SK-N-SH treated with all-trans-retinoic acid at 6 μM for 48 hours (cell line): ENCODE data around the gene KLHL29.

Experiments used
- ISL1 ChIP-seq: fragments of 250-450 bp; sonication (Bioruptor Pico); IDR thresholded peaks from 2 replicates; pipeline ENCODE4 v2.1.2; 2022; ENCODE audit warnings: mild to moderate bottlenecking, moderate library complexity
- PATZ1 ChIP-seq: fragments of 250-450 bp; sonication (Bioruptor Pico); IDR thresholded peaks from 2 replicates; pipeline ENCODE4 v1.8.0; 2020; ENCODE audit warnings: mild to moderate bottlenecking, moderate library complexity, borderline replicate concordance
- SNAI2 ChIP-seq: fragments of 250-450 bp; sonication (Bioruptor Pico); IDR thresholded peaks from 2 replicates; pipeline ENCODE4 v1.5.0; 2020; ENCODE audit warnings: mild to moderate bottlenecking, moderate library complexity
- TCF4 ChIP-seq: fragments of 250-450 bp; sonication (Bioruptor Pico); IDR thresholded peaks from 2 replicates; pipeline ENCODE4 v1.8.0; 2021; ENCODE audit warnings: mild to moderate bottlenecking, moderate library complexity, borderline replicate concordance
- TOX ChIP-seq: fragments of 250-450 bp; sonication (Bioruptor Pico); IDR thresholded peaks from 2 replicates; pipeline ENCODE4 v1.8.0; 2021; ENCODE audit warnings: mild to moderate bottlenecking, moderate library complexity, borderline replicate concordance
- TSHZ2 ChIP-seq: fragments of 250-450 bp; sonication (Bioruptor Pico); IDR thresholded peaks from 2 replicates; pipeline ENCODE4 v1.5.0; 2020; ENCODE audit warnings: mild to moderate bottlenecking, moderate library complexity
- ZFP3 ChIP-seq: fragments of 250-450 bp; sonication (Bioruptor Pico); IDR thresholded peaks from 2 replicates; pipeline ENCODE4 v1.5.0; 2020; ENCODE audit warnings: mild to moderate bottlenecking, moderate library complexity
- ZFP30 ChIP-seq: fragments of 450-650 bp; formaldehyde crosslinking; IDR thresholded peaks from 2 replicates; pipeline ENCODE4 v1.5.0; 2022; ENCODE audit warnings: mild to moderate bottlenecking, moderate library complexity
- ZNF565 ChIP-seq: fragments of 450-650 bp; formaldehyde crosslinking; conservative IDR thresholded peaks from 2 replicates; pipeline ENCODE4 v1.5.0; 2020; ENCODE audit warnings: low read depth, mild to moderate bottlenecking, moderate library complexity
- ZNF8 ChIP-seq: fragments of 450-650 bp; formaldehyde crosslinking; IDR thresholded peaks from 2 replicates; pipeline ENCODE4 v1.5.0; 2020; ENCODE audit warnings: mild to moderate bottlenecking, moderate library complexity

- no peak for TF ChIP-seq SNAI2 (CRISPR knock-in tag)
- TF ChIP-seq PATZ1 (CRISPR knock-in tag), result no peak
- TF ChIP-seq ZNF565 (CRISPR knock-in tag), result no peak
- TF ChIP-seq ISL1, result no peak
- TF ChIP-seq ZNF8, result no peak
- no peak for TF ChIP-seq TCF4 (CRISPR knock-in tag)
- TF ChIP-seq ZFP30 (CRISPR knock-in tag), result no peak
- TF ChIP-seq TSHZ2 (CRISPR knock-in tag), result no peak
- TF ChIP-seq ZFP3 (CRISPR knock-in tag), result no peak
- TF ChIP-seq TOX (CRISPR knock-in tag), result no peak
Measured at GRCh38 chr2:23722255-23722654, 337.3 kb downstream of the KLHL29 start.
